ENCODE results near the gene RNASE13.
"Not testable (repeated sequence)": the region's sequence is repeated elsewhere in the genome, so short reads cannot be mapped to it uniquely, and the experiment has no call there.

The RNASE13 gene

DNA sequence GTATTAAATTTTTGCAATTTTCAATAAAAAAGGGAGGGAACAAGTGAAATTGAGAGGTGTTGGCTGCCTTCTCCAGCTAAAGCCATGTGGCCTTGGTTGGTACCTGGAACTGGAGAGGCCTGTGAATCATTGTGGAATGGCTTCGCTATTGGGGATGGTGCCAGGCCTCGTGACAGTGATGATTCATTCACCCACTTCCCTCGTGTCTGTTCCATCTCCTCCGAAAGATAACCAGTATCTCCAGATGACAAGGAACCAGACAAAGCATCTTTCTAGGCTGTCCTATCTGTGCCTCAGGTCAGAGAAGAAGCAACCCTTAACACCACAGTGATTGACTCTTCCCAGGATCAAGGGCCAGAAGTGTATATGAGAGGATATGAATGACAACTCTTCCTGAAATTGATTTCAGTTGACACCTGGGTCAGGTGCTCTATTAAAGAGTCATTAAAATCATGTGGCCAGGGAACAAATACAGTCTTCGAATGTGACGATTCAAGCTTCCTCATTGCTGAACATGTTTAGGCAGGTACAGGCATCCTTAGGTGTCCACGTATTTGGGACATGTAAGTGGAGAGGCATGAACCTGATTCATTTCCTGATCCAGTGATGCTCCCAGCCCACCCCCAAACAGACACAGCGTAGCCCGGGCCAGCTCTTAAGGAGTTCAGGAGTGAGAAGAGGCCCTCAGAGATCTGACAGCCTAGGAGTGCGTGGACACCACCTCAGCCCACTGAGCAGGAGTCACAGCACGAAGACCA, 7.2 kb upstream of the RNASE13 start, which contains the start of gene RNASE7:
Gene RNASE7 (plus strand): TSS at position 687 of the 758 bp plus-strand sequence. CDS start 631 bp downstream, outside the sequence.
- DNase-seq (ENCODE audit: low read depth in 2 of 2): no peak

DNA sequence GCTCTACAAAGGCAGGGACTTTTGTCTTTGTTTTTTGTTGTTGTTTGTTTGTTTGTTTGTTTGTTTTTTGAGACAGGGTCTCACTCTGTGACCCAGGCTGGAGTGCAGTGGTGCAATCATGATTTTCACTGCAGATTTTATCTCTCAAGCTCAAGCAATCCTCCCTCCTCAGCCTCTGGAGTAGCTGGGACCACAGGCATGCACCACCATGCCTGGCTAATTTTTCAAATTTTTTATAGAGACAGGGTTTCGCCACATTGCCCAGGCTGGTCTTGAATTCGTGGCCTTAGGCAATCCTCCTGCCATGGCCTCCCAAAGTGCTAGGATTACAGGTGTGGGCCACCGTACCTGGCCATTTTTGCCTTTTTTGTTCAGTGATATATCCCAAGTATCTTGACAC, 6.3 kb upstream of the RNASE13 start:
- DNase-seq (ENCODE audit: low read depth in 2 of 2): not testable (repeated sequence)

DNA sequence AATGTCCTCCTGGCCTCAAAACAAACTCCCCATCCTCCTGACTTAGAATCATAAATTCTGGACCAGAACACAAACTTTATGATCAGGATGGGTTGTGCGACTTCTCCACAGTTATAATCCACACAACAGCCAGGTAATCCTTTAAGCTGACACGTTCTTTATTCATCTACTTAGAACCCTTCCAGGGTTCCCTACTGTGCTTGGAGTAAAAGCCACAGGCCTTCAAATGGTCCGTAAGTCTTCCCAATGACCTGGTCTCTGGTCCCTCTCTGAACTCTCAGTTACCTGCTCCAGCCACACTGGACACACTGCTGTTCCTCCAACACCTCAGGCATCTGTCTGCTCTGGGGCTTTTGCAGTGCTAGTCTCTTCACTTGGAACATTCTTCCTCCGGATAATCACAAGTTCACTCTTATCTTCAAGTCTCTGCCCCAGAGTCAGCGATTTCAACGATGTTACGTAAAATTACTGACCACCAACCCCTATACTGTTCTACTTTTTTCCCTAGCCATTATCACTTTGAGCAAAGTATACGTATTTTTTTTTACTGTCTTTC, 5.8 kb upstream of the RNASE13 start:
- no peak for DNase-seq (ENCODE audit: low read depth in 2 of 2)

DNA sequence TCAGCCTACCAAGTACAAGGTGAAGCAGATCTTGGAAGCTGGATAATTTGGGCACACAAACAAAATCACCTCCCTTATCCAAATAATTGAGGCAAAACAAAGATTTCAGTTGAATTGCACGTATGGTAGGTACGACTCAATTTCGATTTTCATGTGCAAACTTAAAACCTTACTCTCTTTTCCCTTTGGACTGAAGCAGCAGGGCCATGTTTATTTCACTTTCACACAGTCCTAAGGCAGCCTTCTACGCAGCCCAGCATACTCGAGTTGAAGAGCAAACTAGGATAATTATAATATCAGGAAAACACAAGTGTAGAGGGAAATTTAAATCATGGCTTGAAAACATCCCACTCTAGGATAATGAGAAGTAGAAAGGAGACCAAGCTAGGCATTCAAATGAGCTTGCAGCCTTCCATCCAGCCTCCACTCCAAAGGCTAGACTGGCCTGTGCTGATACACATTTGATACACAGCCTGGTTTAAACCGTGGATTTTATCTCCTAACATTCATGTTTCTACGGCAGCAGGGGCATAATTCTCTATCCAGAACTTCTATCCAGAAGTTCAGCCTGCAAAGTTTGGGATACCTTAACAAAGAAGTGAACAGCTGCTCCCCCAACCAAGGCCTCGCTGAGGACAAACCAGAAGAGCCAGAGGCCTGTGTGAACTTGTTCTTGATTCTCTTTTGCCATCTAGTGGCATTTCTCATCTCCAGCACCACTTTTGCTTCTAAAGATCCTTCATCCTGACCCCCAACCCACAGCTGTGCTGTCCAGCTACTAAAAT, 5.2 kb upstream of the RNASE13 start:
- DNase-seq (ENCODE audit: low read depth in 2 of 2): no peak

DNA sequence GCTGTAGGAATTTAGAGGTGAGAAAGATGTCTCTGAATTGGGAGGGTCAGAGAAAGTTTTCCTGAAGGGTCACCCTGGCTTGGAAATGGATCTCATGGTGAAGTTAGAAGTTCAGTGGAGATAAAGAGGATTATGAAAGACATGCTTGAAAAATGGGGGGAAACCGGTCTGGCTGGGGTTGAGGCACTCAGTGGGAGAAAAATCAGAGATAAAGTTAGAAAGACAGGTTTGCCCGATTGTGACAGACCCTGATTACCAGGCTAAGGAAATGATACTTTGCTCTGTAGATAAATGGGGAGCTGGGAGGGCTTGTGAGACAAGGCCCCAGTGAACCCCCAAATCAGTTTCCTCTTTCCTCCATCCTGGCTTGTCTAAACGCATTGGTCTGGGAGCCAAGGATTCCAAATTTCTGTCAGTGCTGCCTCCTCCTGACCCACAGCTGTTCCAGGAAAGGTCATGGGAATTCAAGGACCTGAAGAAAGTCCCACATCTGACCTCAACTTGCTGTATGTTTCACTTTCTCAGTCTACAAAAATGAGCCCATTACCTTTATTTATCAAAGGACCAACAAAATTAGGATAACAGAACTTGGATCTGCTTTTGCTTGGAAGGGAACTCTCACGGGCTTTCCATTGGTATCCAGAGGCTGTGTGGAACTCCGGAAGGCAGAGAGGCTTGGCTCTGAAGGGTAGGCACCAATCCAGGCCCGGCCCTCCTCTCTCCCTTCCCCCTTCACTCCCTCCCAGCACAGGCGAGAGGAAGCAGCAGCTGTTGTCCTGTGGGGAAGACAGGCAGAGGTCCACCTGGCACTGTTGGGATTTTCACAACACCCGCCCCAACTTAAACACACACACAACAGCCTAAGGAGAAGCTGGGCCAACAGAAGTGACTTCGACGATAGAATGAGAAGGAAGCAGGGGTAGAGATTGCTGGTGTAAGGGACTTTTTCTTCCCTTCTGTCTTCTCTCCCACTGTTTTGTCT, 4.1 kb upstream of the RNASE13 start:
- no peak for DNase-seq (ENCODE audit: low read depth in 2 of 2)

DNA sequence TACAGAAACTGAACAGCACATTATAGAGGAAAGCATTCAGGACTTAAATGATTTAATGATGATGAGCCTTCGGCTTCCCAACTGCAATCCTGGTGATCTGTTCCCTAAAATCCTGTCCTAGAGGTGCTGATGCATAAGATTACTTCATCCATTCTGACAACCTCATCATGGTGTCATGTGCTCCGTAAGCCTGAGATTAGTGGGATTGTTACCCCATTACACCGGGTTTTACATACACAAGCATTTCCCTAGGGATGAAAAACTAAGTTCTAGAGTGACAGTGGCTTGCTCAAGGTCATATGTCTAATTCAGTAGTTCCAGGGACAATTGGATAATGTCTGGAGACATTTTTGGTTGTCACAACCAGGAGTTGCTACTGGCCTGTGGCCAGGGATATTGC, 2.5 kb upstream of the RNASE13 start:
- no peak for DNase-seq (ENCODE audit: low read depth in 2 of 2)

DNA sequence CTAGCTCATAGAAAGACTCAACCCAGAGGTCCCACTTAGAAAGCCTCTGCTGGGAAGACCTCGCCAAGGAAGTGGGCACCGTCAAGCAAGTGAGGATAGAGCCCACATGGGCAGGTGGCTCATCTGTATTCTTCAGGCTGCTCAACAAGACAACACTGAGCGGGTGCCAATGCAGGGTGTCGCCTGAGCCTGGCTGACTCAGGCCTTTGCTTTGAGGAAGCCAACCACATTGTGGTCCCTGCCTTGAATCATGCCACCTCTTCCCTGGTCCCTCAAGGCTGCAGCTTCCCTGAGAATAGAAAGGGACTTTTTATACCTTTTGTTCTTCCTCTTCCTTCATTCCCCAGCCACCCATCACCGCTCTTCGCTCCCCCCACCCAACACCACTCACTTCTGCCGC, 2.1 kb upstream of the RNASE13 start:
- DNase-seq (ENCODE audit: low read depth in 2 of 2): no peak

DNA sequence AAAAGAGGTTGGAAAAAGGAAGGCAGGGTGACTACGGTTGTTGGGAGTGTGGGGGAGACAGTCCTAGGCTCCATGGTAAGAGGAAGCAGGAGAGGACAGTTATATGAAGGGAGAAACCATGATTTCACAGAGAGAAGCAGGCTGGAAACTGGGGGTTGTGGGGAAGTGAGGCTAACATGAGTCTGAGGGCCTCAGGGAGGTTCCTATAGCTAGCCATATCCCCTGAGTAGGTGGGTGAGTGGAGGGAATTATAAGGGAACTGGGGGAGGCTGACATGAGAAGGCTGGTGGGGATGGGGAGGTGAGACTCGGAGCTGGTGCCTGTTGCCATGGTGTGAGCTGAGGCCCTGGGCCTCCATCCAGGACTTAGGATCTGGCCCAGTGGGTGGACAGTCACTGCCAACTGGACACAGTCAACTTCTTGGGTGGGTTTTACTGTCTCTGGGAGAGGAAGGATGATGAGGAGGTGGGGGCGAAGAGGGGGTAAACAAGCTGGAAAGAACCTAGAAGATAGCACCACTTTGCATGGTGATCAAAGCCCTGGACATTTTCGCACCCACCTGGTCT, 1.4 kb downstream of the RNASE13 start:
- no peak for DNase-seq (ENCODE audit: low read depth in 2 of 2)

DNA sequence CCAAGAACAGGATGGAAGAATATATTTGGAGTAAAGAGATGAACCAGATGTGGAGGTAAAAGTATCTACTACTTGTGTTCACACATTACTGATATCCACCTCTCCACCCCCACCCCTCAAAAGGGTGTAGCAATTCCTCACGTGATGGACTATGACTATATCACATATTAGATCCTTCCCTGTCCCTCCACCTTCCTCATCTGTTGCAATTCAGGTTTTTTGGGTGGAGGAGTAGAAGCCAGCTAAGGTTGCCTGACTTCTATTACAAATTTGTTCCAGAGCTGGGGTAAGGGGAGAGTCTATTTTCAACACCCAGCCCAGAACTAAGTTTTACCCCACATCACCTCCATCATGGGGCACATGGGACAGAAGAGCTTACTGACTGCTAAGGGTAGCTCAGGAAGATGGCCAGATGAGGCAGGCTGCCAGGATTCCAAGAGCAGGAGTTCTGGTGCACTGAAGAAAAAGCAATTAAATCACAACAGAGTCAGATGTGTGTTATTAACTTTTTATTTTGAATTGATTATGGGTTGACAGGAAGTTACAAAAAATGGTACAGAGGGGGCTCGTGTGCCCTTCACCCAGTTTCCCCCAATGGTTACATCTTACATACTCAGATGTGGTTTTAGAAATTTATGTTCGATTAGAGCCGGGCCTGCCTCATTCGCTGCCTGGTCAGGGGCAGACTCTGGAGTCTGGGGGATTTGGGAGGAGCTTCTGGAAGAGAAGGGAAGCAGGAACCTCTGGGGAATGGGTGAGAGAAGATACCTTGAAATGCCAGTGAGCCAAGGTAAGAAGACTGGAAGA, 2.1 kb downstream of the RNASE13 start:
- DNase-seq (ENCODE audit: low read depth in 2 of 2): no peak

DNA sequence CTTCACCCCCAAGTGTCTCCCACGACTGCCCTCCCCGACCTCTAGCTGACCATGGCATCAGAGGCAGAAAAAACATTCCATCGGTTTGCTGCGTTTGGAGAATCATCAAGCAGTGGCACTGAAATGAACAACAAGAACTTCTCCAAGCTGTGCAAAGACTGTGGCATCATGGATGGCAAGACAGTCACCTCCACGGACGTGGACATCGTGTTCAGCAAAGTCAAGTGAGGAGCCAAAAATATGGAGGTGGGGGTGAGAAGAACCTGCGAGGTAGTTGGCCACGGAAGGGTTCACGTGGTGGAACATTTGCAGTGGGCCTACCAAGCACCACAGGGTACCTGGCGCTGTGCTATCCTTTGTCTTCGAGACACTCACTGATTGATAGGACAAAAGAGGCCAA, 4.1 kb downstream of the RNASE13 start:
- no peak for DNase-seq (ENCODE audit: low read depth in 2 of 2)

DNA sequence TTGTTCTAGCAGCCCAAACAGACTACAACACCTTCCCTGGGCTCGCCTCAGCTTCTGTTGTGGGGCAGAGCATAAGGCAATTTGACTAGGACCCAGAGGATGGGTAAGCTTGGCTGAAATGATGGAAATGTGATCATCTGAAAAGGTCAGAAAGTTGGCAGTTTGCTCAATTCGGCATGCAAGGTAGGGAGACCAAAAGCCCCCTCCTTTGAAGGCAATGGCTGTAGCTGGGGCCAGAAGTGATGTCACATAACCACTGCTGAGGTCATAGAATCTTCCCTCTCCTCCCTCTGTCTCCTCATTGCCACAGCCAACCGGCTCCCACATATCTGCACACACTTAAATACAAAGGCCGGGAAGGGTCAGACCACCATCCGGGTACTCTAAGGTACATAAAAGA, 4.7 kb downstream of the RNASE13 start, which contains the start of gene TPPP2:
Gene TPPP2 (plus strand): TSS at position 301 of the 400 bp plus-strand sequence. CDS start 365 bp downstream, outside the sequence.
- no peak for DNase-seq (ENCODE audit: low read depth in 2 of 2)

DNA sequence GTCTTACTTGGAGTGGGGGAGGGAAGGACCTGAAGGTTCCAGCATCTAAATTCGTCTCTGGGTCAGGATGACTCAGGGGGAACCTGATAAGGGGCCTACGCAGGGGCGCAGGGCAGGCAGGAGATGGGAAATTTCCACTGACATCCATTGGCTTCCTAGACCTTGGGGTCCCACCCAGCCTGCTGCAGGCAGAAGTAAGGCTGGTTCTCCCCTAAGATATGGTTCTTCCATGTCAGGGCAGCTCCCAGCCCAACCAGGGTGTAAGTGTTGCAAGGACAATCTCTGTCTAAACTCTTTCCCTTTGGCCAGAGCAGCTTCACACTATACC, 7.7 kb downstream of the RNASE13 start:
- no peak for DNase-seq (ENCODE audit: low read depth in 2 of 2)

DNA sequence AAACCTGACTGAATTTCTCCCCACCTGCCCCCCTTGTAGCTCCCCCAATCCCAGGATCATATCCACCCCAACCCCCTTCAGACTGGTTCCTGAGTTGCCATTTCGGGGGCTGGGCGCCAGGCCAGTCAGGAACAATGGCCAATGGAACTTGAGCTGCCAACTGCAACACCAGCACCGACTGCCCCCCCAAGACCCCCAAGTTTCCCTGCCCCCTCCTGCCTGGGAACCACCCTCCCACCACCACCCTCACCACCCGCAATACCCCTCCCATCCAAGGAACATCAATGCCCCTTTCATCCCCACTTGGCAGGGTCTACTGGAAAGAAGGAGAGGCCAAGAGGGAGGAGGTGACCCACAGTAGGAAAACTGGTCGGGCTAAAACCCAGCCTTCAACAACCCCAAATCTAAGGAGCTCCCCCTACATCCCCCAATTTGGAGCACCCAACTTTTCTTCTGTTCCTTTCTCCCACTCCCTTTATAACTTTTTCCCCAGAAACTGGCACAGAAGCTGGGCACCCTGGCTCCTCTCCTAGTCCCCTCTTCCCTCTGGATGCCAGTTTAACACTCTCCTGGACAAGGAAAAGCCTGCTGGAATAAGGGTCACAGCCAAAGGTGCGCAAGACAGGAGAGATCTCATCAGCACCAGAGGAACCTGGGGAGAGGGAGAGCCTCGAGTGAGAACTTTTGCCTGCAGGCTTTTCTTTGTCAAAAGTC, 8.2 kb downstream of the RNASE13 start:
- DNase-seq (ENCODE audit: low read depth in 2 of 2): no peak

DNA sequence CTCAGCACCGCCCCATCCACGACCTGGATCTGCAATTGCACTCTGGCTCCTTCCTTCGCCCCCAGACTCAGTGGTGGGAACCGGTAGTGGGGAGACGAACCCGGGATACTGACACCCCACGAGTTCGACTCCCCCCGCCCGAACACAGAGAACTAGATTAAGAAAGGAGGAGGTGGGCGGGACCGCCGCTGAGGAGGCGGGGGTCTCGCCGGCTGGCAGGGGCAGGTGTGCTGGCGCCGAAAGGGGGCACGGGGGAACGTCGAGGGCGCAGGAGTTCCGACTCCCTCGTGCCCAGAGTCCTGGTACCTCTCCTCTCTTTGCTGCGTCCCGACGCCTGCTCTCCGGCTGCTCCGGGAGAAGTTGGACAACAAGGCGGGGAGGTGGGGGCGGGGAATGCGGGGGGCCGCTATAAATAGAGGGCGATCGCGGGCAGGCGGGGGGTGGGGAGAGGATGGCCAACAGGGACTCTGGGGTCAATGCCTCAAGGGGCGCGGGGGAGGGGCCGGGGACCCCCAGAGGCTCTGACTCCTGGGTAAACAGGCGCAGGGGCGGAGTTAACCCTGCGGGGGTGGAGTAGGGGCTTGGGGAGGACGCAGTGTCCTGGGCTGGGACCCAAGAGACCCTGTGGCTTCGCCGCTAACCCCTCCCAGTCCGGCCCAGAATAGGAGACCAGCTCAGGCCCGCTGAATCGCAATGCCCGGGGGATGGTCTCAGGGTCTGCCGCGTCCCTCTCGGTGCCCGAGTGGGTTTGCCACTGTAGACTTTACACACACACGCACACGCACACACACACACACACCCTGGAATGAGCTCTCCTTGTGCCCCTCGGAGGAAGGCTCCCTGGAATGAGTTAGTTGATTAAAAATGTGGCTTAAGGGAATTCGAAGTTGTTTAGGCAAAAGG, 9.0 kb downstream of the RNASE13 start:
- DNase-seq (ENCODE audit: low read depth in 2 of 2): no peak

DNA sequence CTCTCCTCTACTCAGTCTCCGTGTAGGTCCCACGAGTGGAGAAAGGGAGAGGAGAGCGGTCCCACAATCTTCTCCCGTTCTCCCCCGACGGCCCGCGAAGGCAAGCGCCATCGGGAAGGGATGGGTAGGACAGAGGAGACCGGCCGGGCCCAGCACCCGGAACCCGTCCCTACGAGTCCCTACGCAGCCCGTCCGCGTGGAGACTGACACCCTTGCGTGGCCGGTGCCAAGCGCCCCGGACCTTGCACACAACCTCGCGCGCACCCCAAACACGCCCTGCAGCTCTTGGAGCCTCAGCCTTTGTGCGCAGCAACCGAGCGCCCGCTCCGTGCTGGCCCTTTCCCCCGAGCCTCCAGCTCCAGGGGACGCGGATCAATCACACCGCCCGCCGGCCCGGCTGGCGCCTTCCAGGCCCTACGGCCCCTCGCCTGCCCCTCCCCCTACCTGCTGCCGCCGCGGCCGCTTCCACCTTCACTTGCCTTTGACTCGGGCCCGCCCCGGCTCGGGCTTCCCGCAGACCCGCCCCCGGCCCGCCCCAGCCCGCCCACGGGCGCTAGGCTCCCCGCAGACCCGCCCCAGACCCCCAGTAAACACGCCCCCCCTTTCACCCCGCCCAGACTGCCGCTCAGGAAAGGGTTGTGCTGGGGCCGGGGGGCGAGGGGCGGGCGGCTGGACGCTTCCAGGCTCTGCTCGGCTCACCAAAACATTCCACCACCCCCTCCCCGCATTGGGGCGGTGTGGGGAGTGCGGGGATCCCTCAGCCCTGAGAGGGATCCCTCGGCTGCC, 9.8 kb downstream of the RNASE13 start, which contains the start of gene NDRG2:
Gene NDRG2 (minus strand): TSS at position 477 of the 786 bp plus-strand sequence. CDS start 1,746 bp downstream, outside the sequence.
- DNase-seq (ENCODE audit: low read depth in 2 of 2): peak; percentile 42 to 51

DNA sequence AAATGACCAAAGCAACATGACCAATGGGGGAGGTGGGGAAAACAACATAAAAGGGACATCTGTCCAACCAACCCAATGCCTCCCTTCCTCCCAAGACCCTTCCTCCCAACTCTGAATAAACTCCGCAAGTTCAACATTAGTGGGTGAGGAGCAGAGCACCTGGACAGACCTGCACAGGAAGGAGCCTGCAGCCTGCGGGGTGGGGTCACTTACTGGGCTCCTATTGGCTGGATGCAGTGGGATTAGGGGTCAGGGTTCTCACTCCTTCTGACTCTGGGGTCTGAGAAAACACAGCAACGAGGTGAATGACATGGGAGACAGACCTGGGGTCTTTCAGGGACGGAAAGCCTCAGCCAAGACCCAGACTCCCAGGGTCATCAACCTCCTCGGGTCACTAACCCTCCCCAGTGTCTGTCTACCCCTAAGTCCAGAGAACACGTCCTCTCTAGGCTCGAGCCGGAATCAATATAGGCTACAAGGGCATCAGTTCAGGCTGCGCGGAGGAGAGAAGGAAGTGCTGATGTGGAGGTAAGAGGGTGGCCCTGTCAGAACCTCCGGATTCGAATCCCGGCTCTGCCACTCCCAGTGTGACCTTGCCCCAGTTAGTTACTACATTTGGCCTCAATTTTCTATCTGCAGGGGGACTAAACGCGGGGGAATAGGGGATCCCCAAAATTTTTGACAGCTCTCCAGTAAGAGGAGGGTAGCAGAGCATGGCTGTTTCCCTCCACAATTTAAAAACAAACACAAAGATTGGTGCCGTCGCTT, 10.6 kb downstream of the RNASE13 start:
- no peak for DNase-seq (ENCODE audit: low read depth in 2 of 2)

DNA sequence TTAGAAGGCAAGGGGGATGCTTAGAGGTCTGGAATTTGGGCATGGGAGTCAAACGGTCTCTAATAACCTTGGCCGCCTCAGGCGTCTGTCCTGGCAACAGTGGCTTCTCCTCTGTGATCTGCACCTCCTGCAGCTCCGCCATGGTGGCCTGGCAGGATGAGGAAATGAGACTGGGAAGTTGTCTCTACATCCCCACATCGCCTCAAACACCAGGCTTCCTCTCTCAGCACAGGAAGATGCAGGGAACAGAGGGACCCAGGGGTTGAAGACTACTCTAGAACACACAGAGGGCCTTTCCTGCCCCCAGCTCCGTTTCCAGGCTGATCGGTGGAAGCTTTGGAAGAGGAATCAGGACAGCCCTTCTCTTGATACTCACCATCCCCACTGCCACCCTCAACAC, 11.4 kb downstream of the RNASE13 start:
- DNase-seq (ENCODE audit: low read depth in 2 of 2): no peak
